Endothelial cell of hepatic sinusoid (primary cell): ENCODE results near the gene EXOC6B.
"Not testable (repeated sequence)": the region's sequence is repeated elsewhere in the genome, so short reads cannot be mapped to it uniquely, and the experiment has no call there.

Experiments
- in situ Hi-C: cut with HindIII; loops from 2 replicates; pipeline ENCODE4 v1.10.0; 2017; ENCODE audit warnings: low sequenced_read_pairs

EXOC6B gene

GRCh38 chr2:72561621-72562318 is 264.1 kb downstream of the EXOC6B start:
- in situ Hi-C loops, result no loop called here

- in situ Hi-C loops, result no loop called here
Observed at GRCh38 chr2:72555943-72556342, 269.9 kb downstream of the EXOC6B start.

DNA sequence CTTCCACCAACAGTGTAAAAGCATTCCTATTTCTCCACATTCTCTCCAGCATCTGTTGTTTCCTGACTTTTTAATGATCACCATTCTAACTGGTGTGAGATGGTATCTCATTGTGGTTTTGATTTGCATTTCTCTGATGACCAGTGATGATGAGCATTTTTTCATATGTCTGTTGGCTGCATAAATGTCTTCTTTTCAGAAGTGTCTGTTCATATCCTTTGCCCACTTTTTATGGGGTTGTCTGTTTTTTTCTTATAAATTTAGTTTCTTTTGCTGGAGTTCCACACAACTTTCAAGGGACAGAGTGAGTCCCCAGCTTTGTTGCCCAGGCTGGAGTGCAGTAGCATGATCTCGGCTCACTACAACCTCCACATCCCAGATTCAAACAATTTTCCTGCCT is 270.5 kb downstream of the EXOC6B start:
- in situ Hi-C loops, result not testable (repeated sequence)

DNA sequence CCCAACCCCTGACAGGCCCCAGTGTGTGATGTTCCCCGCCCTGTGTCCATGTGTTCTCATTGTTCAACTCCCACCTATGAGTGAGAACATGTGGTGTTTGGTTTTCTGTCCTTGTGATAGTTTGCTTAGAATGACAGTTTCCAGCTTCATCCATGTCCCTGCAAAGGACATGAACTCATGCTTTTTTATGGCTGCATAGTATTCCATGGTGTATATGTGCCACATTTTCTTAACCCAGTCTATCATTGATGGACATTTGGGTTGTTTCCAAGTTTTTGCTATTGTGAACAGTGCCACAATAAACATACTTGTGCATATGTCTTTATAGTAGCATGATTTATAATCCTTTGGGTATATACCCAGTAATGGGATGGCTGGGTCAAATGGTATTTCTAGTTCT is 270.9 kb downstream of the EXOC6B start:
- in situ Hi-C loops, result not testable (repeated sequence)

DNA sequence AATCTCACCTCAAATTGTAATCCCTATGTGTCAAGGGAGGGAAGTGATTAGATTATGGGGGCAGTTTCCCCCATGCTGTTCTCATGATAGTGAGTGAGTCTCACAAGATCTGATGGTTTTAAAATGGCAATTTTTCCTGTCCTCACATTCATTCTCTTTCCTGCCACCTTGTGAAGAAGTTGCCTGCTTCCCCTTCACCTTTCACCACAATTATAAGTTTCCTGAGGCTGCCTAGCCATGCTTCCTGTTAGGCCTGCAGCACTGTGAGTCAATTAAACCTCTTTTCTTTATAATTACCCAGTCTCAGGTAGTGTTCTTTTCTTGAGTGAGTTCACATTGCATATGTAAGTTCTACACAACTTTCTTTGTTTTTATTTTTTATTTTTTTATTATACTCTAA is 271.5 kb downstream of the EXOC6B start:
- in situ Hi-C loops, result no loop called here

DNA sequence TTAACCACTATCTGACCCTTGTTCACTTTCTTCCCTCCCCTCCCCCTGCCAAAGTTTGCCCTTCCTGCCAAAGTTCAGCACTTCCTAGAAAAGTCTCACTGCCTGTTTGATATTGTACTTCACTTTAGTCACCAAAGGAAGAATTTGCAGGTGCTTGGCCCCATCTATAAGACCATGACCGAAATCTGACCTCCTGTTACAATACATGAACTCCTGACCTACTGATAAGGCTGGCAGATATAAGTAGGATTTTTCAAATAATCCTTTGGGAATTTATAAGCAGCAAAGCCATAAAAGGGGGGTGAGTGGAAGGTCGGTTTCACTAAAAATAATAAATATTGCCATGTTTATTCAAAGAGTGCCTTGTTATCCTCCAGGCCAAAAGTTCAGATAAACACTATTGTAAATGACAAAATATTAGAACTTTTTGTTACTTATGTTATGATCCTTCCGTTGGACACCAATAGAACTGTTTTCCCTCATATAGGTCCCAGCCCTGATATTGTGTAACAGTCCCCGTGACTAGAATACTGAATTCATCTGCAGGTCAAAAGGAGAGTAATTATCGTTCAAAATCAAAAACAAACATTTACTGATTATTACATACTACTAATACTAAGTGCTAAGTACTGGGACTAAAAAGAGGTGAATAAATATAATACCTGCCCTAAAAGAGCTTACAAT is 277.6 kb downstream of the EXOC6B start:
- in situ Hi-C loops, result no loop called here

DNA sequence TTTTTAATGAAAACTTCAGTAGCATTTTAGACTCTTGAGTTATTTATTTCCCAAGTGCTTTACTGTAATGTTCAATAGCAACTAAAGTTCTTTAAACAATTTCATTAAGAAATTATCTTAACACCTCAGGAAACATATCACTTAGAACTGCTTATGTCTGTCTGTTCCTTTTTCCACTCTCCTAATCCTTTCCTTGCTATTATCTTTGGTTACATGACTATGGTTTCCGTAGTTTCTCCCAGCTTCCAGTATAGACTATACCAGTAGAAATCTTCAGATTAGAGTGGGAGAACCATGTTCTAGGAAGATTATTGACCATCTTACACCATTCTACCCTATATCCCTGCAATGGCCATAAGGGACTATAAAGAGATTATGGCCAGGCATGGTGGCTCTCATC is 280.0 kb downstream of the EXOC6B start:
- in situ Hi-C loops, result no loop called here

GRCh38 chr2:72544554-72544953 is 281.3 kb downstream of the EXOC6B start:
- in situ Hi-C loops, result no loop called here

- in situ Hi-C loops, result no loop called here
Observed at GRCh38 chr2:72543497-72544216, 282.2 kb downstream of the EXOC6B start.

GRCh38 chr2:72539071-72539552 is 286.7 kb downstream of the EXOC6B start:
- in situ Hi-C loops, result no loop called here

- in situ Hi-C loops, result no loop called here
Observed at GRCh38 chr2:72538486-72538885, 287.3 kb downstream of the EXOC6B start.

GRCh38 chr2:72535586-72535985 is 290.2 kb downstream of the EXOC6B start:
- in situ Hi-C loops, result not testable (repeated sequence)

GRCh38 chr2:72533765-72534164 is 292.1 kb downstream of the EXOC6B start:
- in situ Hi-C loops, result no loop called here

DNA sequence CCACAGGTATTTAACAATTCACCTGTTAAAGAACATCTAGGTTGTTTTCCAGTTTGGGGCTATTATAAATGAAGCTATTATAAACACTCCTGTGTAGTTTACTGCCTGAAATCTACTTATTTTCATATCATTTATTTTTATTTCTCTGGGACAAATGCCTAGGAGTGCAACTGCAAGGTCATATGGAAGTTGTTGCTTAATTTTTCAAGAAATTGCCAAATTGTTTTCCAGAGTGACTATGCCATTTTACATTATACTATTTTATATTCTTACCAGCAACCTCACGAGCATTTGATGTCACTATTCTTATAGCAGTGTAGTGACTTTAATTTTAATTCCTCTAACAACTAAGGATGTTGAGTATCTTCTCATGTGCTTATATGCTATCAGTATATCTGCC is 298.4 kb downstream of the EXOC6B start:
- in situ Hi-C loops, result no loop called here

DNA sequence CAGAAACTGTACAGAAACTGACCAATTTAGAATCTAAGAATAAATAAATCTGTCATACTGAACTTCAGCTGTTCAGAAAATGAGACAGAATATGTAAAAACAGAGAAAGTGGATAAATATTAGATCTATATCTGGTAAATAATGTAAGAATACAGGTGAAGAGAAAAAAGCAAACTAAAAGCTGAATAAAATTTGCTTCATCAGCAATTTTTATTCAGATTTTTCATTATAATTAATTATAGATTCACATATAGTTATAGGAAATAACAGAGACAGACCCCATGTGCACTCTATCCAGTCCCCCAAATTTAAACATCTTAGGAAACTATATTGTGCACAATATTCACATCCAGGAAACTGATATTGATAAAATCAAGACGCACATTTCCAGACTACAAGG is 299.2 kb downstream of the EXOC6B start:
- in situ Hi-C loops, result no loop called here

- in situ Hi-C loops, result no loop called here
Observed at GRCh38 chr2:72524071-72524470, 301.8 kb downstream of the EXOC6B start.

DNA sequence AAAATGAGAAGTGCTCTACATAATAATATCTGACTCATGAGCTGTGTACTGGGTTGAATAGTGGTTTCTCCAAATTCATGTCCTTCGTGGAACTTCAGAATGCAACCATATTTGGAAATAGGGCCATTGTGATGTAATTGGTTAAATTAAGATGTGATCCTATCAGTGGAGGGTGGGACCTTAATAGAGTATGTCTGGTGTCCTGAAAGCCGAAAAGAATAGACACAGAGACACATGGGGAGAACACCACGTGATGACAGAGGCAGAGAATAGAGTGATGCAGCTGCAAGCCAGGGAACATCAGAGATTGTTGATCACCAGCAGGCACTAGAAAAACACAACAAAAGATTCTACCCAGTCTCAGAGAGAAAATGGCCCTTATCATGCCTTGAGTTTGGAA is 310.1 kb downstream of the EXOC6B start:
- in situ Hi-C loops, result loop anchor here (5.0 kb wide), 1 partner anchor 62 kb away; no protein-coding TSS in a partner anchor

GRCh38 chr2:72513011-72513410 is 312.8 kb downstream of the EXOC6B start:
- in situ Hi-C loops, result no loop called here

- in situ Hi-C loops, result no loop called here
Observed at GRCh38 chr2:72512376-72512775, 313.5 kb downstream of the EXOC6B start.

DNA sequence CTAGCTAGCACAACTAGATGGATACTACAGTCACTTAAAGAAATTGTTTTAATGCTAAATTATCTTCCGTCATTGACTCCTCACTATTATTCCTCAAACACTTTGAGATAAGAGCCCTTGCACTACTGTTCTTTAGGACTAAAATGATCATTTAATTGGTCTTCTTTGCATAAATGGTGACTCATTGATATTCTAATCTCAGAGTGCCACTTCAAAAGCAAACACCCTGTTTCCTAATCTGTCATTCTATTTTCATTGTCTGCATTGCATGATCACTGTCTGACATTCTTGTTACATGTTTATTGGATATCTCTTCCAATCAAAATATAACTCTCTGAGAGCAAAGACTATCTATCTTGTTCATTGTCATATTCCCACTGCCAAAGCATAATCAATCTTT is 313.9 kb downstream of the EXOC6B start:
- in situ Hi-C loops, result no loop called here

DNA sequence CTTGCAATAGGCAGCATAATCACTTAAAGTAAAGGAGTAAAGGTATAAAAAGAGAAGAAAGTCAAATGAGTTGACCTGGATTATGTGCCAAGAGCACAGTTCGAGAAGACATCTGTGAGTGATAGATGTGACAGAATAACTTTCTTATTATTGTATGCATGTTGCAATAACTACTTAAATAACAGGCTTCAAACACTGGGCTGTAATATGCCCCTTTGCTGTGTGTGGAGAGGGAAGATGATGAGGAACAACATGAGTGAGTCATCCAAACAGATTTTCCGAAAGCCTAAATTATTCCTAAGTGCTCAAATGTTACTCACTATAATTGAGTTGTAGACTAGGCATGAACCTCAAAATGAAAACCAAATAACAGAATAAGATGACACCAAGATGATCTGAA is 328.1 kb downstream of the EXOC6B start:
- in situ Hi-C loops, result no loop called here

DNA sequence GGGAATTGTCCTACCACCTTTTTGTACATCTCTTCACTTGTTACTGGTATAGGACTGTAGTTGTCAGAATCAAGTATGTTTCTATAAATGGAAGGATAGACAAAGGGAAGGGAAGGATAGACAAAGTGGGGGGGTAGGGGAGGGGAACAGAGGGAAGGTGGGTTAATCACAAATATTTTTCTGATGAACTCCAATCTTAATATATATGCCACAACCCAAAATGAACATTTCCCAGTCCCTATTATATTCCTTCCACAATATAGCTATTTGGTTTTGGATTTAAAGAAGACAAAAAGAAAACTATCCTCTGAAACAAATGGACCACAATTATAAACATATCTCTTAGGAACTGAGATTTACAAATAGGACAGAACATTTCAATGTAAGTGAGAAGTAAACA is 329.4 kb downstream of the EXOC6B start:
- in situ Hi-C loops, result no loop called here
